Measurements from ENCODE around the gene MARCO.

Gene MARCO

DNA sequence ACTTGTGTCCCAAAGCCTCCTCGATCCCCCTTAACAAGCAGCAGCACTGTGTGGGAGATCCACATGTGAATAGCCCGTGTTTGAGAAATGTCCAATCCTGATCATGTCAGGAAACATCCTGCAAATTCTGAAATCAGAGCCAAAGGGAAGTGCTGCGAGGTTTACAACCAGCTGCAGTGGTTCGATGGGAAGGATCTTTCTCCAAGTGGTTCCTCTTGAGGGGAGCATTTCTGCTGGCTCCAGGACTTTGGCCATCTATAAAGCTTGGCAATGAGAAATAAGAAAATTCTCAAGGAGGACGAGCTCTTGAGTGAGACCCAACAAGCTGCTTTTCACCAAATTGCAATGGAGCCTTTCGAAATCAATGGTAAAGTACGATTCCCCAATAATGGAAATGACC lies at the start of gene MARCO:
Gene MARCO, plus strand, starts transcription at position 164 of the 400 bp plus-strand sequence. Its CDS starts 107 bp downstream, at position 271.
- DNase-seq: no peak

- no peak for DNase-seq
Measured at GRCh38 chr2:118893100-118893499, 48.9 kb upstream of the MARCO start.

DNA sequence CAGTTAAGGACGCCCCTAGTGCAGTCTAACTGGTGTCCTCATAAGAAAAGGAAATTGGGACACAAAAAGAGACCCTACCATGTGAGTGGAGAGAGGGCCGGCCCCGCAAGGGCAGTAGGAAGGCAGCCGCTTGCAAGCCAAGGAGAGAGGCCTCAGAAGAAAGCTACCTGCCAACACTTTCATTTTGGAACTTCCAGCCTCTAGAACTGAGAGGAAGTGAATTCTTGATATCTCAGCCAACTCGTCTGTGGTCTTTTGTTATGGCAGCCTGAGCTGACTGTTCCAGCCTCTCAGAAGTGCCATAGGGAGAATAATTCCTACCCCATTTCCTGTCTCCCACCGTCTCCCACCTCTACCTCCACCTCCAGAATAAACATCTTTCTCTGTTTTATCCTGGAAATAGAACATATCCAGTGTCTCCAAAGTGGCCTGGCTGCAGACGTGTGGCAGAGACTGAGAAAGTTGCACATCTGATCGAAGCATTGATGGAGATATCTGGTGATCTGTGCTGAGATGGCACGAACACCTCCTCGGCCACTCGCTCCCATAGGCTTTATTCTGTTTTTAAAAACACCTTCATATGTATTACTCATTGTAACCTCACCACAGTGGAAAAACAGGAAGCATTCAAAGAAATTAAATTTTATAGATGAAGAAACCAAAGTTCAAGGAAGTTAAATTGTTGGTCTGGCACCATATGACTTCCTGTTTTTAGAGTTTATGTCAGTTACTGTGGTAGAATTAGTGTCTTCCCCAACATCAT lies 39.5 kb upstream of the MARCO start:
- DNase-seq: no peak

GRCh38 chr2:118903029-118903351 lies 39.0 kb upstream of the MARCO start:
- DNase-seq: no peak

DNA sequence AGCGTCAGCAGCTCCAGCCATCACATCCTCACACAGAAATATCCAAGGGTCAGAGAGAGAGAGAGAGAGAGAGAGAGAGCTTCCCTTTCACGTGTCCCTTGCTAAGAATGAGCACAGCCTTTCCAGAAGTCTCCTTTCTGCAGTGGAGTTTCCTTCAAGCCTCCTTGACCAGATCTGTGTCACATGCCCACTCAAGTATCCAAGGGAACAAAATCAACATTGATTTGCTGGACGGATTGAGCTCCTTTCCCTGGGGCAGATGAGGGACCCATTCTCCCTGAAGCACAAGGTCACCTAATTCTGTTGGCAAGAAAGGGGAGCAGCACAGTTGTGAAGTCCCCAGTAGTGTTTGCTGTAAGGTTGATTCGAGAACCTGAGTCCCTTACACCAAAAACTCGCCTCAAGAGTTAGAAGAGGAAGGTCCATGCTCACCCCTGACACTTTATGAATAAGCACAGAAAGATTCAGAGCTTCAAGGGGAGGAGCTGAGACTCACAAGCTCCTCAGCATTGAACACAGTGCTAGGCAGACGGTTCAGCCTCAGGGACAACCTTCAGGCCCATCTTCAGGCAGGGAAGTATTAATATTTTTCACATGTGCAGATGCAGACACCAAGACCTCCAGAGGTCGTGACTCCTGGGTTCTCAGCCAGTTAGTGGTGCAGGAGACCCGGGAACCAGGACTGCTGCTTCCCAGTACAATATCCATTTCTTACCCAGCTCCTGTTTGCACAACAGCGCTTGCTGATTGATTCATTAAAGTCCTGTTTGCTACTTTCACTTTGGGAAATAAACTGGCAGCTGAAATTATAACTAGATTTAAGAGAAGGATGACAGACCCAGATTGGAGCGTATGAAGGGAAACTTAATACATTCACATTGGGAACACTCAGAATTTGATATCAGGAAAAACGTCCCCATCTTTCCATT lies 38.2 kb upstream of the MARCO start:
- no peak for DNase-seq

DNA sequence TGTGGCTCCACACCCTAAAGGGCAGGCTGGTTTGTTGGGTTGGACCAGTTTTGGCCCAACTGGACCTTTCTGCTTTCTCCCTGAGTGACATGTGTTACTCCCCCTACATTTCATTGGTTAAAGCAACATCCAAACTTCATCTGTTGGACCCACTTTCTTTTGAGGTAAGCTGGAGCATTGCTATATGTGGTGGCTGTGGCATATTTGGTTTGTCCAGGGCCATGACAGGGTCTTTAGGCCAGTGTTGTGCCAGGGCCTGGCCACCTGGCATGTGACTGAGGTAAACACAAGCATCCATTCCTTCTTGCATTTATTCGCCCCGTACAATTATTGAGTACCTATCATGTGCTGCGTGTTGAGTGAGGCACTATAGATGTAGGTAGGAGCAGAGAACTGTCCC lies 36.8 kb upstream of the MARCO start:
- DNase-seq: no peak

DNA sequence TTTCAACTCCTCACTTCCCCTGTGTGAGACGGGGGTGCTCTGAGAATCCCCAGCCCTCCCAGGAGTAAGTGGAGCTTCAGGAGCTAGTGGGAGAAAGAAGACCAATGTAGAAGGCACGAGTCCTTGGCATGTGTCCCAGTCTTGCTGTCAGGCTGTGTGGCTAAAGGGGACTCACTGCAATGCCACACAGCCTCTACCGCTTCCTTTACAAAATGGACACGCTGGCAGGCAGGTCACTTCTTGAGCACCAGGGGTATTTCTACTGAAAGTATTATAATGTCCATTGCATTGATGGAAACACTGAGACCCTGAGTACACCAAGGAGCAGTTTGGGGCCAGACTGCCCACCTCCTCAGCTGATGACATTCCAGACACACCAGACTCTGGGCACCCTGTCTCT lies 35.8 kb upstream of the MARCO start:
- no peak for DNase-seq

GRCh38 chr2:118907759-118908158 lies 34.2 kb upstream of the MARCO start:
- DNase-seq: no peak

- no peak for DNase-seq
Measured at GRCh38 chr2:118909191-118909590, 32.8 kb upstream of the MARCO start.

DNA sequence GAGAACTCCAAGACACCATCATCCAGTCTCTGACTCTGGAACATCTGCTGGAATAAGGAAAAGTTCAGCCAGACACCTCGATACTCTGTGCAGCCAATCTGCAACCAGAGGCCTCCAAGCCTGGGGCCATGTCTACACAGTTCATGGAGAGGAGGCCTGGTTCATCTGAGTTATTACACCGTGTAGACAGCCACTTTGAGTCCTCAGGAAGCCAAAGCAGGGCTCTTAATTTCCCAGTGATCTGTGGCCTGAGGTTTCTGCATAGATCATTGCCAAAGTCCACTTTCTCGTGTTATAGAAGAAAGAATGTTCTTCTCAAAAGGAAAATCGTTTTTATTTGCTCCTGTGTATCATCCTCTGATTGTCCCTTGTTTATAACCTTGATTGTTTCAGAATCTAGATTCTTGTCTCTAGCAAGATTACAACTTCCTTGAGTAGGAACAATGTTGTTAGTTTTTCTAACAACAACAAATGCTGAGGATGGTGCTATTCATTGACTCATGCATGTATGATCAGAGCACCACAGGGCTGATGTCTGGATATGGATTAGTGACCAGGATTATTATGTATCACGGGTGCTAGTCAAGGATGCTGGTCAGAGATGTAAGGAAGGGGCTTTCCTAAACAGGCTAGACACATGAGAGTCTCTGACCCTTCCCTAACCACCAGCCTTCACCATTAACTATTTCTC lies 30.7 kb upstream of the MARCO start:
- no peak for DNase-seq

DNA sequence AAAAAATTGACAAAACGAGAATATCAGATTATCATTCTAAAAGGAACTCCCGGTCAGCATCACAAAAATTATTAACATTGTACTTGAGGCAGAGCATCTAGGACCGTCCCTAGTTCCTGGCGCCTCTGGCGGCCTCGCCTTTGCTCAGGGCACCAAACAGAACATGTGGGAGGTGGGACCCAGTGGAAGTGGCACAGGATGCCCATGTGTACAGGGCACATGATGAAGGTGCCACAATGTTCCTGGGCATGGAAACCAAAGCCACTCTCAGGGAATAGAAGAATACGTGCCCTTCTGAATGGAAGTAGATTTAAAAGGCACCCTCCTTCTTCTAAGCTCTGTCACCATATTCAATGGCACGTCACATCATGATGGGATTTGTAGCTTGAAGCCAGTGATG lies 30.1 kb upstream of the MARCO start:
- no peak for DNase-seq

- no peak for DNase-seq
Measured at GRCh38 chr2:118913131-118913802, 28.7 kb upstream of the MARCO start.

- no peak for DNase-seq
Measured at GRCh38 chr2:118913803-118914645, 28.0 kb upstream of the MARCO start.

GRCh38 chr2:118914721-118915453 lies 27.1 kb upstream of the MARCO start:
- no peak for DNase-seq

DNA sequence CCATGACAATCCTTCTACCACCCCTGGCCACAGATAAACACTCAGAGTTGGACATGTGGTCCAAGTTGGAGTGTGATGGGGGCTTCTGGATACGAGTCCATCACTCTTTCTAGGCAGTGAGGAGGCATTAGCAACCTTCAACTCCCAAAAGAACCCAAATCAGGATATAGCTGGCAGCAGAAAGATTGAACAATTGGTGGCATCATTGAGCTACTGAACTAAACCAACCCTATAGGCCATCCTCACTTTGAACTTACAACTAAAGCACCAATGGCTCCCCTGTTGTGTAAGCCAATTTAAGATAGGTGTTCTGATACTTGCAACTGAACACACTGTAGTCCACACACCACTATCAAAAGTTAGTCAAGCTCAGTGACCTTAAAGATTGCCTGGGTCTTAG lies 24.0 kb upstream of the MARCO start:
- DNase-seq: no peak

DNA sequence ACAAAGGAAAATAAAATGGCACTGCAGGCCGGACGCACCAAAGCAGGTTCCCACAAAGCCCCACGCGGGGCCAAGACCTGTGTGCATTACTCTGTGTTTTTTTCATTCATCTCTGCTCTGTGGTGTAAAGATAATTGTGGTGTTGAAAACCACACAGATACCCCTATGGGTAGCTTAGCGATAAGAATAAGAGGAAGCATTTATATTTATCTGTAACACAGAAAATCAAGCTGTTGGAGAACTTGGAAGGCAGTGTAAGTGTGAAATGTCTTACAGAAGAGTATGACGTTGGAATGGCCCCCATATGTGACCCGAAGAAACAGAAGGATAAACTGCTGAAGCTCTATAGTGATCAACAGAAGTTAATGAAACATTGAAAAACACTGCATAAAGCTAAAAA lies 20.3 kb upstream of the MARCO start:
- DNase-seq: no peak

DNA sequence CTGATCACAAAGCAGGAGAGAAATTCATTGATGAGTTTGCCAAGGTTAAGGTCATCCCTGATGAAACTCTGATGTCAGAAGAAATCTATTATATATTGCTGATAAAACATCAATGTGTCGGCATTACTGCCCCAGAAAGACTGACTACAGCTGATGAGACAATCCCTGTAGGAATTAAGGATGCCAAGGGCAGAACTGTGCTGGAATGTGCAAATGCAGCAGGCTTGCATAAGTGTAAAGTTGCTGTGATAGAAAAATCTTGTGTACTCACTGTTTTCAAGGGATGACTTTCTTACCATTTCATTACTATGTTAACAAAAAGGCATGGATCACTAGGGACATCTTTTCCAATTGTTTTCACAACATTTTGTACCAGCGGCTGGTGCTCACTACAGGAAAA lies 19.7 kb upstream of the MARCO start:
- DNase-seq: no peak

- no peak for DNase-seq
Measured at GRCh38 chr2:118923371-118923770, 18.6 kb upstream of the MARCO start.

DNA sequence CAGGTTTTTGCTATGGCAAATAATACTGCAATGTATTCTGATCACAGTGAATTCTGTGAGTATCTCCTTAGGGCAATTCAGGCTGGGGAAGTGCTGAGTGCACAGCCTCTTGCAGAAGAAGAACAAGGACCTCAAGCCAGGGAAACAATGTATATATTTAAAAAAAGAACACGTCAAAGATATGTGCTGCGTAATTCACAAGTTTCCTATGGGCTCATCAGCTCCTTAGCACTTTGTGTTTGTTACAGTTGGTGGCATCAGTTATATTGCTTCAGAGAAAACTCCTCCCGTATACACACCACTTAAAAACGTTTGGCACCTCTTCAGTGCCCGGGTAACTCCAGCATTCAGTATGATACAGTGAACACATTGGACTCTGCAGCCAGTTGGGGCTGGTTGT lies 16.5 kb upstream of the MARCO start:
- DNase-seq: no peak

DNA sequence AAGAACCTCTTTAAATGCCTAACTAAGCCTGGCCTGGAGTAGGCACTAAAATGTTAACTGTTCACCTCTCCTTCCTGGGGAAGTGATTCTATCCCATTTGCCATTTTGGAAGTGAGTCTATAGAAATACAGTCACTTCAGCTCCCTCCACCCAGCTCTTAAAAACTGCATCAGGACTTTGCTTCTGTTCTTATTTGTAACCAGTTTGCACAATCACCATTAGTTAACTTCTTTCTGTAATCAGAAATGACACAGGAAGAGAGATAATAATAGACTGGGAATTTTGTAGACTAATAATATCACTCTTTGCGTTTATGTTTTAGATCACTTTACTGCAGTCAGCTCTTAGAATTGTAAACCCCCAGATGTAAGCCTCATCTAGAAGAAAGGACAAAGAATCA lies 16.0 kb upstream of the MARCO start:
- no peak for DNase-seq

- DNase-seq: no peak
Measured at GRCh38 chr2:118929059-118929458, 12.9 kb upstream of the MARCO start.
